Heart right ventricle (tissue), 16 donors: ENCODE results near the gene CDK14. TPM values are rescaled to one million over a fixed set of nuclear protein-coding genes. Genes with fewer than 3 reads are reported as not detected.

ENCODE experiments used
- ATAC-seq, 8 donors: fragments of 200-7000 bp; cut with Tn5 transposase; one replicate each; pipeline ENCODE4 v1.9.1; 2020; ENCODE audit warnings: mild to moderate bottlenecking in 8 of 8, moderate library complexity in 8 of 8, moderate number of reproducible peaks in 1 of 8
- DNase-seq, 2 donors: peaks; one replicate each; pipeline ENCODE4 v3.0.0-alpha.2; 2020
- H3K27ac ChIP-seq, 10 donors: fragments of 200-600 bp; sonication (generic) in 2 of 10; one replicate each; pipeline versions ENCODE4 v1.5.0 to v1.8.0; 2020 to 2022; ENCODE audit warnings: mild to moderate bottlenecking in 3 of 10
- H3K27me3 ChIP-seq, 7 donors: fragments of 200-600 bp; one replicate each; pipeline ENCODE4 v1.8.0; 2021 to 2022; ENCODE audit warnings: mild to moderate bottlenecking in 2 of 7
- H3K36me3 ChIP-seq, 9 donors: fragments of 200-600 bp; sonication (generic) in 1 of 9; one replicate each; pipeline versions ENCODE4 v1.5.0 to v1.8.0; 2020 to 2022; ENCODE audit warnings: mild to moderate bottlenecking in 2 of 9
- H3K4me1 ChIP-seq, 9 donors: fragments of 200-600 bp; sonication (generic) in 1 of 9; one replicate each; pipeline versions ENCODE4 v1.5.0 to v1.8.0; 2020 to 2022; ENCODE audit warnings: mild to moderate bottlenecking in 4 of 9
- H3K4me3 ChIP-seq, 10 donors: fragments of 200-600 bp; sonication (generic) in 2 of 10; one replicate each; pipeline versions ENCODE4 v1.5.0 to v1.8.0; 2020 to 2022; ENCODE audit warnings: mild to moderate bottlenecking in 7 of 10, moderate library complexity in 2 of 10
- H3K9me3 ChIP-seq, 11 donors: fragments of 200-600 bp in 10 of 11; sonication (generic) in 2 of 11; one replicate each; pipeline versions ENCODE4 v1.5.0 to v1.8.0; 2013 to 2022; ENCODE audit warnings: mild to moderate bottlenecking in 2 of 11, control low read depth in 1 of 11, moderate library complexity in 1 of 11
- WGBS, 2 donors: extraction: QIAGEN DNeasy Blood & Tissue Kit; methylation state at CpG; one replicate each; pipeline ENCODE4 v1.1.7; 2013; ENCODE audit warnings: inconsistent platforms in 1 of 2; 5-methylcytosine and 5-hydroxymethylcytosine counted together
- intact Hi-C, 10 donors: fragments of 100-400 bp; cut with DNase I; formaldehyde crosslinking; loops; one replicate each; pipeline versions ENCODE4 v1.11.1 to v1.14.2; 2022
- polyA plus RNA-seq, 2 donors: library from polyadenylated mRNA; stranded (reverse); fragments of 200-250 nt; gene quantifications; one replicate each; pipeline ENCODE4 v1.2.3, GENCODE V29; 2013
- total RNA-seq, 10 donors: library from RNA; stranded (reverse); fragmentation: NEBNext Ultra II Directional in 3 of 10; extraction: Animal tissue kit (Norgen Biotek cat#: 25700) in 3 of 10; gene quantifications; one replicate each; pipeline versions ENCODE4 v1.2.1 to v1.2.4, GENCODE V29; 2021 to 2023
- TF ChIP-seq, protein P1 (sequence below), 9 donors: fragments of 200-600 bp; sonication (generic) in 2 of 9; IDR thresholded peaks; one replicate each; pipeline versions ENCODE4 v1.5.0 to v1.8.0; 2021 to 2022; ENCODE audit warnings: antibody characterized with exemption in 9 of 9, mild to moderate bottlenecking in 5 of 9, moderate library complexity in 1 of 9
- donor health status: Arrhythmogenic right ventricular cardiomyopathy.
- donor health status: ischemic (EF 13 %, LVEDD 7.1; RV severe dilation, severe dysfunction).
- donor health status: healthy with polysubstance abuse.
- donor health status: DM: no; HTN: yes; CAD: no.
- donor health status: DM: no; HTN: no; CAD: no.
- donor health status: ischemic (EF 25% LVEDD 6.9; RV normal size, moderate dysfunction).
- donor health status: ischemic (EF 25% LVEDD 5.7; RV mildly dilated, moderate dysfunction).
- donor health status: healthy.
- donor health status: DM: yes; HTN: yes; CAD: no.
- donor health status: Ischemic cardiomyopathy.
- donor health status: ischemic (EF 35%, LVEDD 5.7; RV mildly dilated, moderate dysfunction).
- donor health status: nonischemic (EF 11% LVEDD 7.7; RV severe dilation, severe dysfunction).
- donor health status: DM: yes; HTN: yes; CAD: no.
- donor health status: PGD.
- donor health status: ischemic (EF 29% LVEDD 5.4; RV normal size, mild dysfunction).
- donor health status: nonischemic (EF 23%, LVEDD 6.1; RV moderate dilation, normal function).

Gene CDK14
- total and polyA plus RNA-seq, 12 donors: 3.9 to 36.5 (median 21.4) TPM

DNA sequence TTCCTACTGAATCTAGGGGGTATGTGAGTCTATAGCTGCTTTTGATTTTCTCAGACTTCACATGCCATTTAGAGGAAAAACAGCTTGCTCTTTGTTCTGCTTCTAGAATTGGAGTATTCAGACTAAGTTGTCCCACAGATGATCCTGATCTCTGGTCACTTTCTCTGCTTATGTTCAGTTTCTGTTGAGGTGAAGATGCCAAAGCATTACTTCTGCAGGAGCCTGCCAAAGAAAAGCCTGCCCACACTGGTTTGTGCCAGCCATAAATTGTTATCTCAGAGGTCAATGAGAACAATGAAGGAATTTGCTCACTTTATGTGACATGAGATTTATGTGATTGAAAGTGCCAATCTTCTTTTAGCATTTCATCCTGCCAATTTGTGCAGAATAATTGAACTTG is 163.6 kb downstream of the CDK14 start:
- DNase-seq (no peak), ATAC-seq (no peak)
- no peak overlapping the region for H3K27ac ChIP-seq
- TF ChIP-seq, protein P1, sequence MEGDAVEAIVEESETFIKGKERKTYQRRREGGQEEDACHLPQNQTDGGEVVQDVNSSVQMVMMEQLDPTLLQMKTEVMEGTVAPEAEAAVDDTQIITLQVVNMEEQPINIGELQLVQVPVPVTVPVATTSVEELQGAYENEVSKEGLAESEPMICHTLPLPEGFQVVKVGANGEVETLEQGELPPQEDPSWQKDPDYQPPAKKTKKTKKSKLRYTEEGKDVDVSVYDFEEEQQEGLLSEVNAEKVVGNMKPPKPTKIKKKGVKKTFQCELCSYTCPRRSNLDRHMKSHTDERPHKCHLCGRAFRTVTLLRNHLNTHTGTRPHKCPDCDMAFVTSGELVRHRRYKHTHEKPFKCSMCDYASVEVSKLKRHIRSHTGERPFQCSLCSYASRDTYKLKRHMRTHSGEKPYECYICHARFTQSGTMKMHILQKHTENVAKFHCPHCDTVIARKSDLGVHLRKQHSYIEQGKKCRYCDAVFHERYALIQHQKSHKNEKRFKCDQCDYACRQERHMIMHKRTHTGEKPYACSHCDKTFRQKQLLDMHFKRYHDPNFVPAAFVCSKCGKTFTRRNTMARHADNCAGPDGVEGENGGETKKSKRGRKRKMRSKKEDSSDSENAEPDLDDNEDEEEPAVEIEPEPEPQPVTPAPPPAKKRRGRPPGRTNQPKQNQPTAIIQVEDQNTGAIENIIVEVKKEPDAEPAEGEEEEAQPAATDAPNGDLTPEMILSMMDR (IDR thresholded peaks at IDR 0.05): no peak
- no peak overlapping the region for H3K4me3 ChIP-seq
- no peaks in the 10 kb centered on the region for H3K27me3 ChIP-seq
- intact Hi-C loops: no loop called here
- H3K4me1 ChIP-seq: peaks cover 0 to 8% (median 7%) of the 10 kb centered on the region in 9 donors
- H3K9me3 ChIP-seq: no peaks in the 10 kb centered on the region
- H3K36me3 ChIP-seq: no peaks in the 10 kb centered on the region

DNA sequence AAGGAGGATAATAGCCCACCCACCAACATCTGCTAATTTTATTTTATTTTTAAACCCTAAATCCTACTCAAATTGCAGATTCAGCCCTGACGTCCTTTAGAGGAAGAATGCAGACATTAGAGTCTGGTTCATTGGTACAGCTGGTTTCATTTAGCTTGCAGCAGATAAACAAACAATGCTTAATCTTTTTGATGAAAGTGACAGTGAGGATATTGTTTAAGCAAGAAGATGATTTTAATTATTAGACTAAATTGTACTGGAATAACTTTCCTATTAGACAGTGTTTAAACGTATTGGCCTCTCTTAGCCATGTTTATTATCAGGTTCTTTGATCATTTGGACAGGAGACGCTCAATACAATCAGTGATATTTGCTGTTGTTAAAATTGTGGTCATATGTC is 164.8 kb downstream of the CDK14 start:
- H3K4me1 ChIP-seq: peaks cover 0 to 17% (median 8%) of the 10 kb centered on the region in 9 donors
- no peak overlapping the region for H3K27ac ChIP-seq
- DNase-seq (no peak), ATAC-seq (no peak)
- H3K4me3 ChIP-seq: no peak overlapping the region
- TF ChIP-seq, protein P1 (IDR thresholded peaks at IDR 0.05): no peak
- H3K9me3 ChIP-seq: no peaks in the 10 kb centered on the region
- H3K36me3 ChIP-seq: no peaks in the 10 kb centered on the region
- H3K27me3 ChIP-seq: no peaks in the 10 kb centered on the region
- WGBS, 2 donors: 80 to 84% methylated on average over 3 of the region's 3 CpGs
- intact Hi-C loops: no loop called here

DNA sequence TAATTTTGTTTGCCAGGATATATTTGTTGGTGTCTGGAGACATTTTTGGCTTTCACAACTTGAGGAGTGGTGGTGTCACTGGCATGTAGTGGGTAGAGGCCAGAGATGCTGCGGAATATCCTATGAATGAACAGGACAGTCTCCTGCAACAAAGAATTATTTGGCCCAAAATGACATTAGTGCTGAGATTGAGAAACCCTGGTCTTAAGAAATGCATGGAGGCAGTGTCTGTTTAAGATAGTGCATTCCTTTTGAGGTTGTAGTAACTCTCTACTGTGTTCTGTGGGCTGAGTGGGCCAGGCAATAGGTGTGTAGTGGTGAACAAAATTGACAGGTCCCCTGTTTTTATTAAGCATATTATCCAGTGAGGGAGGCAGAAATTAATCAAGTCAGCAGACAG is 165.5 kb downstream of the CDK14 start:
- TF ChIP-seq, protein P1 (IDR thresholded peaks at IDR 0.05): no peak
- no peak for DNase-seq
- 97 to 100% methylated on average over 1 of the region's 1 CpG for WGBS, 2 donors
- Histone ChIP-seq H3K36me3 (no peaks in the 10 kb centered on the region), H3K4me1 (peaks cover 0 to 23% (median 12%) of the 10 kb centered on the region in 9 donors), H3K4me3 (no peak overlapping the region), H3K27ac (no peak overlapping the region), H3K27me3 (no peaks in the 10 kb centered on the region), H3K9me3 (no peaks in the 10 kb centered on the region)
- intact Hi-C loops: no loop called here
- no peak for ATAC-seq

DNA sequence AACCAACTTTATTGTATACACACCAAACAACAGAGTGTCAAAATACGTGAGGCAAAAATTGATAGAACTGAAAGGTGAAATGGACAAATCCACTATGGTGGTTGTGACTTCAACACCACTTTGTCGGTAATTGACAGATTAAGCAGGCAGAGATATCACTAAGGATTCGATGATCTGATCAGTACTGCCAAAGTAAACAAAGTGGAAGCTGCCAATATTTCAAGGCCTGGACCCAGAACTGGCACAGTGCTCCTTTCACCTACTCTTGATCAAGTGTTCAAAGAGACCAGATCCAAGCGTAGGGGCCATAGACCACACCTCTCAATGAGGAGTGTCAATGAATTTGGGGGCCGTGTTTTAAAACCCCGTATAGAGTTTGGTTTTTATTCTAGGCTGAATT is 167.0 kb downstream of the CDK14 start:
- TF ChIP-seq, protein P1 (IDR thresholded peaks at IDR 0.05): no peak
- intact Hi-C loops: no loop called here
- WGBS, 2 donors: 79 to 82% methylated on average over 6 of the region's 6 CpGs
- ATAC-seq (no peak), DNase-seq (no peak)
- H3K9me3 ChIP-seq: no peaks in the 10 kb centered on the region
- H3K27me3 ChIP-seq: no peaks in the 10 kb centered on the region
- H3K27ac ChIP-seq: no peak overlapping the region
- no peak overlapping the region for H3K4me3 ChIP-seq
- no peaks in the 10 kb centered on the region for H3K36me3 ChIP-seq
- peaks cover 0 to 29% (median 19%) of the 10 kb centered on the region in 9 donors for H3K4me1 ChIP-seq
